ENCODE data around the gene TOR1AIP2. TPM values are rescaled to one million over a fixed set of nuclear protein-coding genes. Genes with fewer than 3 reads are reported as not detected.
A peak's percentile ranks its signal among the peaks of the same experiment; 100 is the strongest.
"Not testable (repeated sequence)": the region's sequence is repeated elsewhere in the genome, so short reads cannot be mapped to it uniquely, and the experiment has no call there.

Gene TOR1AIP2
- total RNA-seq, 1 donor from 2014 or later, result 85.3 TPM

DNA sequence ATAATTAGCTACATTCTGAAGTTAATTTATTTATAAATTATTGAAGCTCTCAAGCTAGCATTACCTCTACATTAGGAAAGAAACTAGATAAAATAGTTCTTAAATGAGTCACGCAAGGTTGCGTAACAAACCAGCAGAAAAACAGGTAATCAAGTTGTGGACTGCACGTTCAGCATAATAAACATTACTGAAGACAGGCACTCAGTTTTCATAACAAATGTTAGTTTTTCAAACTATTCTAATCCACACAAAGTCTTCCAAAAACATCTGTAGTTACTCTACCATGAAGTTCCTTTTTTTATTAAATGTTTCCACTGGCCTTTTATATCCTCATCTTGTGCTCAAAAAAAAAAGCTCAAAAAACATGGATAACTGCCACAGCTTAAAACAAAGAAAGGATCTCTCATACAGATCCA, 1.3 kb downstream of the TOR1AIP2 start:
- DNase-seq (ENCODE audit: low spot score), result no peak

DNA sequence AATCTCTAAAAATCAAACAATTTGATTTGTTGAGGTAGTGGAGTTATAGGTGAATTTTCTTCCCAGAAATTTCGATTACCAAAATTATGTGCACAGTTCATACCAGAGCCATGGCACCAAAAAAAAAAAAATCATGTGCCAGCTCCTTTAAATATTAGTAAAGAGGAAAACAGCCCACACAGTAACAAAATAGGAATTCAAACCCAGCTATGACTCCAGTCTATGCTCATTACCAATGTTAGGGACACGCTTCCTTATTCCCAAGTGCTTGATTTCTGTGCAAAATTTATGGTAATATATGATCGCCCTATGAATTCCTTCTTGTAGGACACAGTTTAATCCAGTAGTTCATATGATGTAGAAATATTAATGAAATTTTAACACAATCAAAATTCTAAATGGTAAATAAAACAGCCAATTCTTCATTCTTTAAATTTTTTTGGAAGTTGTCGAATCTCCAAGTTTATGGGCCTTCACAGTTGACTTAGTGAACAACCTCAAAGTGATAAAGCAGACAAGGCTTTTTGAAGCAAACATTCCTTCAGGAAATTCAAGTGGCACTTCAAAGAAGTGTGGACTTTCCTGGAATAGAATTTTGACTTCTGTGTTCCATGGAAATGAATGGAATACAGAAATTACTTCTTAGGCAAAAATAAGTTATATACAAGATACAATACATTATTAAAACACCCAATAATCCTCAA, 1.9 kb downstream of the TOR1AIP2 start:
- no peak for DNase-seq (ENCODE audit: low spot score)

- DNase-seq (ENCODE audit: low spot score), result no peak
These were observed 4.2 kb downstream of the TOR1AIP2 start for GRCh38 chr1:179873438-179873851.

- DNase-seq (ENCODE audit: low spot score), result no peak
These were observed 5.0 kb downstream of the TOR1AIP2 start for GRCh38 chr1:179872558-179872957.

GRCh38 chr1:179871940-179872339, 5.7 kb downstream of the TOR1AIP2 start:
- DNase-seq (ENCODE audit: low spot score), result no peak

DNA sequence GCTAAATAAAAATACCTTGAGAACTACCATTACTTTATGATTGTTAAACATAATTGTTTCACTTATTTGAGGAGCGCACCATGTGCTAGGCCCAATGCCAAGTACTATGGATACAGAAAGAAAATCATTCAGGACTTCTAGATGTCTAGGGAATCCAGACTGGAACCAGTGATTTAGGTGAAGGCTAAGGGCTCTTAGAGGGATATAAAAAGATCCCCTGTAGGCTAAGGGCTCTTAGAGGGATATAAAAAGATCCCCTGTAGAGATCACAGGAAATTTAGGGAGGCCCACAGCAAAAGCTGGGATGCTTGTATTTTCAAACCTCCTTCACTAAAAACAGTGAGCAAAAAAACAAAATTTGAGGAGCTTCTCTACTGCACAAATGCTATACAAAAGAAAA, 6.7 kb downstream of the TOR1AIP2 start:
- DNase-seq (ENCODE audit: low spot score), result no peak

GRCh38 chr1:179867493-179868330, 9.9 kb downstream of the TOR1AIP2 start:
- no peak for DNase-seq (ENCODE audit: low spot score)

- no peak for DNase-seq (ENCODE audit: low spot score)
These were observed 11.0 kb downstream of the TOR1AIP2 start for GRCh38 chr1:179866616-179867015.

- no peak for DNase-seq (ENCODE audit: low spot score)
These were observed 12.2 kb downstream of the TOR1AIP2 start for GRCh38 chr1:179865377-179865776.

GRCh38 chr1:179860652-179861051, 17.0 kb downstream of the TOR1AIP2 start:
- DNase-seq (ENCODE audit: low spot score), result no peak

DNA sequence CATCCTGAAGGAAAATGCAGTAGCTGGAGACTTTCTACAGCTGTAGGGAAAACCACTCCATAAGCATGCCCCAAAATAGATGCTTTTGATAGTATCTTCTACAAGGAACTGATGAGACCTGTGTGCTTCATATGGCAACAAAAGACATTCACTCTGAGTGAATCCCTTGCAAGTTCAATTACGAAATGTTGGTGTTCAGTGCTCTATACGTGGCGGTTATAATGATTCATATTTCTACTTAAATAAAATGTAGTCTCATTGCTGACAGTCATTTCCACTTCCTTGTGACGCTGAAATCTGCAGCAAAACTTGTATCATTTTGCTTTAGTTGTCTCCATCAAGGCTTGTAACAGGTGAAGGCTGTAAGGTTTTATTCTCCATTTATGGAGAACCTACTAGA, 20.6 kb downstream of the TOR1AIP2 start:
- no peak for DNase-seq (ENCODE audit: low spot score)

DNA sequence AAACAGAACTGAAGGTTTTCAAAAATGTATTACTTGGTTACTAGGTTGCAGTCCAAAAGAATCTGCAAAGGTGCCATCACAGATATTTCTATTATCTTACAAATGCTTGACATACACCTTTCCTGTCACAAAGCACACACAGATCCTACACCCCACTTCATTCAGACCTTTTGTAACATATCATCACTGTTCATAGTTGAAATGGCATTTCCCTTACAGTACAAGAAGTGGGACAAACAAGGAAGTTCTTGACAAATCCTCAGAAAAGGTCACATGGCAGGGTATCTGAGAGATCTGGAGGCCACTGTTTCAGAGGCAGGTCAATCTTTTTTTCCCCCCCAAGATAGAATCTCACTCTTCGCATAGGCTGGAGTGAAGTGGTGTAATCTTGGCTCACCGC, 21.3 kb downstream of the TOR1AIP2 start:
- no peak for DNase-seq (ENCODE audit: low spot score)

DNA sequence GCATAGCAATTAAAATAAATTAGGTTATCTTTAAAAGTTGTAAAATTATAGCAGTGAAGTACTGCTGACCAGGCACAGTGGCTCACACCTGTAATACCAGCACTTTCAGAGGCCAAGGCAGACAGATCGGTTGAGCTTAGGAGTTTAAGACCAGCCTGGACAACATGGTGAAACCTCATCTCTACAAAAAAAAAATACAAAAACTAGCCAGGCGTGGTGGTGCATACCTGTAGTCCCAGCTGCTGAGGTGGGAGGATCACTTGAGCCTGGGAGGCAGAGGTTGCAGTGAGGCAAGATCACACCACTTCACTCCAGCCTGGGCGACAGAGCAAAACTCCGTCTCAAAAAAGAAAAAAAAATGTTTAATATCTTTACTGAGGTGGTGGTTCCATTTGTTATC, 21.8 kb downstream of the TOR1AIP2 start:
- not testable (repeated sequence) for DNase-seq (ENCODE audit: low spot score)

DNA sequence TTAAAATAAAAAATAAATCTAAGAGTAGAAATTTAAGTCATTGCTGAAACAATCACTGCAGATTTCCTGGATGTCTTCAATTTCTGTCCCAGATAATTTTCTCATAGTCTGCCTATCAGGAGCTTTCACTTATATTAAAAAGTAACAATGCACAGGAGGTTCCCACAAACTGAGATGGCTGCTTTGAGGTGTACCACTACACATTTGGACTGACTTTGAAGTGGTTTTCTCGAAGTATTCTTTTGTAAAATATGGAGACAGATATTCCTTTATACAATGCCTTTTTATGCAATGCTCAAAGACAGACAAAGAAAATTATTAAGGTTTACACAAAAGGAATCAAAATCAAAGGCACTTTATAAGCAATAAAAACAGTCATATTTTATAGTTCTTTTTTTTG, 24.5 kb downstream of the TOR1AIP2 start:
- no peak for DNase-seq (ENCODE audit: low spot score)

DNA sequence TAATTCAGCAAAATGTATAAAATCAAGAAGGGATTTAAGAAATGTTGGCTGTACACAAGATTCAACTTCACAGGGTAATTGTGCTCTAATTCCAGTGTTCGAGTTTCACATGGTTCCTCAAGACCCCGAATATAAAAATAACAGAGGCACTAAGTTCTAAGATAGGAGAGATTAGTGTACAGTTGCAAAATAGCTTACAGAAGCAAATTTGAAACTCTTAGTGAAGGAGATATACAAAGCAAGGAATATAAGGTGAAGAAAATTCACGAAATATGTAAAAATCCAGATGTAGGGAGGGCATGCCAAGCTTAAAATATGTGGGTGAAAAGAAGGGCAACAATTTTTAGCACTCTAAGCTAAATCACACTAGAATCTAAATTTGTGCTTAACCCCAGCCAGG, 29.4 kb downstream of the TOR1AIP2 start:
- DNase-seq (ENCODE audit: low spot score), result no peak

GRCh38 chr1:179840107-179840506, 37.5 kb downstream of the TOR1AIP2 start:
- no peak for DNase-seq (ENCODE audit: low spot score)

GRCh38 chr1:179836686-179837445, 40.7 kb downstream of the TOR1AIP2 start:
- peak; percentile 83 for DNase-seq (ENCODE audit: low spot score)

DNA sequence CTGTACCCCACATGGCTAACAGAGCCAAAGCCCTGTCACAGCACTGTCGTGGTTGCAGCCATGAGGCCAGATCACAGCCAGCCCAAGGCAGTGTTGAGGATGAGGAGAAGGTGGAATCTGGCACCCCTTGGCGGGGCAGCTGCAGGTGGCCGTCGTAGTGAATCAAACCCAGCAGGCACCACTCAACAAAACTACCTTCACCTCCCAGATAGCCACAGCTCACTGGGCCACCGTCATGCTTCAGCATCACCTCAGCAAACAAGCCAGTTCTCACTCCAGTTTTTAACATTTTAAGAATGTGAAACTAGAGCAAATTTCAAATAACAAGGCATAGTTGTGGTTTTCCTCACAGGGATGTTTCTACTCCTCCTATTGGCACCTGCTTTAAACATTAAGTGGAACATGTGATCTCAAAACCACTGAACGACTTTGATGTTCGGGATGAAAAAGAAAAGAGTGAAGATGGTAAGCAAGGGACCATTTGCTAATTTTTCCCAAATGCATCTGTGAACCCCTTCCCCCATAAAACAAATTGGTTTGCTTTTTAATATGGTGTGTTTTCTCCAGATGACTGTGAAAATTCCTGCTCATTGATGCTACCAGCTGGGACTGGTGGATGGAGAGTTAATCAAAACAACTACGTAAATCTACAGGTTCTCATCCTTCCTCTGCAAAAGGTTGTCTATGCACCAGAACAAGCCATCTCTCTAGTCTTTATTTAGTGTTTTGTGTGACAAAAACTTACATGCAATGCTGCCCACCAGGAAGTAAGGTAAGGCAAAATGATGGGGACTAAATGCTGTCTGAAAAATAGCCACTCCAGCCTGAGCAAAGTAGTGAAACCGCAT, 45.5 kb downstream of the TOR1AIP2 start:
- DNase-seq (ENCODE audit: low spot score), result peak; percentile 41

DNA sequence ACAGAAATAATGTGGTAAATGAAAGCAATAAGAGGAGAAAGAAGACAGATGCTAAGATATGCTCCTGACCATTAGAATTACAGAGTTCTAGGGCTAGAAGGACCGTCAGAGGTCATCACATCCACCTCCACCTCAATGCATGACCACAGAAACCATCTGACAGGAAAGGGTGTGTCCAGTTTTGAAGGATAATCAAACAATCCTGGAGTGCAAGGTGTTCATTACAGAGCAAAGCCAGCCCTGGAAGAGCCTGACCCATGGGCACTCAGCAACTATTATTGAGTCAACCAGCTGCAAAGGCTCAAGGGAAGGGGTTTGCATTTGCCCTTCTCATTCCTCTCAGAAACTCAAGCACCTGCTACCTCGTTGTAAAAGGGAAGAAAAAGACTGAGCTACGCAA, 46.4 kb downstream of the TOR1AIP2 start:
- no peak for DNase-seq (ENCODE audit: low spot score)

DNA sequence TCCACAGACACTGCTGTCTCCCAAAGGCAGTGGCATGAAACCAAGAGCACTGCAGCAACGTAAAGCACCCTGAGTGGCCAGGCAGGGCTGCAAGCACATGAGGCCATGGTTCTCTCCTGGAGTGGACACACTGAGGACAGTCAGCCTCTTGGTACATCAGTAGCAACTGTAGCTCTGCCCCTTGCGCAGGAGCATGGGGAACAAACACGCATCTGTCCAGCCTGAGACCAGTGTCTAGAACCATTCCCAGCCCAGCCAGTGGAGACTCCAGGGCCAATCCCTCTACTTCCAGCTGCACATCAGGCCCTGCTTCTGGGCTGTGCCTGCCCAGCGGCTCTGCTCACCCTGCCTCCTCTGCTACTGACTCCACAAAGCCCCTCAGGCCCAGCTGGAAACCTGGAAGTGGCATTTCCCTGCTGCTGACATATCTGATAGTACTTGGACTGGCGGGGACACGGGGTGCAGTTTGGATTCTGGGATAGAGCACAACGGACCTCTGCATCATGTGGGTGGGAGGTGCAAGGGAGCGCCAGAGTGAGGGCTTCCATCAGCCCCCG, 49.0 kb downstream of the TOR1AIP2 start:
- DNase-seq (ENCODE audit: low spot score), result peak; percentile 82

Data from mesenteric fat pad (tissue), 1 donor.